ENCODE data around the gene ANXA8.
A peak's percentile ranks its signal among the peaks of the same experiment; 100 is the strongest.

The ANXA8 gene

GRCh38 chr10:47445720-47446119 is 38.2 kb downstream of the ANXA8 start:
- DNase-seq (ENCODE audit: low read depth in 1 of 2, low spot score in 1 of 2) = no peak
- in situ Hi-C loops (cut with HindIII; ENCODE audit: low pct_unique_long_range_greater_than_20kb, low sequenced_read_pairs) = no loop called here
- TF ChIP-seq JUND (IDR thresholded peaks at IDR 0.05; ENCODE audit: low read depth) = no peak

- in situ Hi-C loops (cut with HindIII; ENCODE audit: low pct_unique_long_range_greater_than_20kb, low sequenced_read_pairs) = no loop called here
- TF ChIP-seq JUND (IDR thresholded peaks at IDR 0.05; ENCODE audit: low read depth) = no peak
- DNase-seq (ENCODE audit: low read depth in 1 of 2, low spot score in 1 of 2) = no peak
Measured at GRCh38 chr10:47444047-47444446, 39.9 kb downstream of the ANXA8 start.

GRCh38 chr10:47443145-47443544 is 40.8 kb downstream of the ANXA8 start:
- peak in 1 of 2 experiments; percentile 39 for DNase-seq (ENCODE audit: low read depth in 1 of 2, low spot score in 1 of 2)
- in situ Hi-C loops (cut with HindIII; ENCODE audit: low pct_unique_long_range_greater_than_20kb, low sequenced_read_pairs) = no loop called here
- no peak for TF ChIP-seq JUND (IDR thresholded peaks at IDR 0.05; ENCODE audit: low read depth)

- in situ Hi-C loops (cut with HindIII; ENCODE audit: low pct_unique_long_range_greater_than_20kb, low sequenced_read_pairs) = no loop called here
- DNase-seq (ENCODE audit: low read depth in 1 of 2, low spot score in 1 of 2) = no peak
- TF ChIP-seq JUND (IDR thresholded peaks at IDR 0.05; ENCODE audit: low read depth) = no peak
Measured at GRCh38 chr10:47442351-47442750, 41.6 kb downstream of the ANXA8 start.

GRCh38 chr10:47441938-47442337 is 42.0 kb downstream of the ANXA8 start:
- in situ Hi-C loops (cut with HindIII; ENCODE audit: low pct_unique_long_range_greater_than_20kb, low sequenced_read_pairs) = no loop called here
- no peak for TF ChIP-seq JUND (IDR thresholded peaks at IDR 0.05; ENCODE audit: low read depth)
- no peak for DNase-seq (ENCODE audit: low read depth in 1 of 2, low spot score in 1 of 2)

GRCh38 chr10:47440207-47440606 is 43.7 kb downstream of the ANXA8 start:
- TF ChIP-seq JUND (IDR thresholded peaks at IDR 0.05; ENCODE audit: low read depth) = no peak
- peak in 1 of 2 experiments; percentile 35 for DNase-seq (ENCODE audit: low read depth in 1 of 2, low spot score in 1 of 2)
- in situ Hi-C loops (cut with HindIII; ENCODE audit: low pct_unique_long_range_greater_than_20kb, low sequenced_read_pairs) = no loop called here

GRCh38 chr10:47438857-47439474 is 44.9 kb downstream of the ANXA8 start:
- in situ Hi-C loops (cut with HindIII; ENCODE audit: low pct_unique_long_range_greater_than_20kb, low sequenced_read_pairs) = no loop called here
- TF ChIP-seq JUND (IDR thresholded peaks at IDR 0.05; ENCODE audit: low read depth) = no peak
- peak; percentile 77 to 92 for DNase-seq (ENCODE audit: low read depth in 1 of 2, low spot score in 1 of 2)

- in situ Hi-C loops (cut with HindIII; ENCODE audit: low pct_unique_long_range_greater_than_20kb, low sequenced_read_pairs) = no loop called here
- no peak for DNase-seq (ENCODE audit: low read depth in 1 of 2, low spot score in 1 of 2)
- TF ChIP-seq JUND (IDR thresholded peaks at IDR 0.05; ENCODE audit: low read depth) = no peak
Measured at GRCh38 chr10:47435081-47435480, 48.8 kb downstream of the ANXA8 start.

GRCh38 chr10:47425813-47426419 is 58.0 kb downstream of the ANXA8 start:
- in situ Hi-C loops (cut with HindIII; ENCODE audit: low pct_unique_long_range_greater_than_20kb, low sequenced_read_pairs) = no loop called here
- no peak for TF ChIP-seq JUND (IDR thresholded peaks at IDR 0.05; ENCODE audit: low read depth)
- no peak for DNase-seq (ENCODE audit: low read depth in 1 of 2, low spot score in 1 of 2)

- TF ChIP-seq JUND (IDR thresholded peaks at IDR 0.05; ENCODE audit: low read depth) = no peak
- no peak for DNase-seq (ENCODE audit: low read depth in 1 of 2, low spot score in 1 of 2)
- in situ Hi-C loops (cut with HindIII; ENCODE audit: low pct_unique_long_range_greater_than_20kb, low sequenced_read_pairs) = no loop called here
Measured at GRCh38 chr10:47424231-47424630, 59.7 kb downstream of the ANXA8 start.

- in situ Hi-C loops (cut with HindIII; ENCODE audit: low pct_unique_long_range_greater_than_20kb, low sequenced_read_pairs) = no loop called here
- no peak for TF ChIP-seq JUND (IDR thresholded peaks at IDR 0.05; ENCODE audit: low read depth)
- DNase-seq (ENCODE audit: low read depth in 1 of 2, low spot score in 1 of 2) = no peak
Measured at GRCh38 chr10:47423476-47423875, 60.4 kb downstream of the ANXA8 start.

- TF ChIP-seq JUND (IDR thresholded peaks at IDR 0.05; ENCODE audit: low read depth) = no peak
- in situ Hi-C loops (cut with HindIII; ENCODE audit: low pct_unique_long_range_greater_than_20kb, low sequenced_read_pairs) = no loop called here
- DNase-seq (ENCODE audit: low read depth in 1 of 2, low spot score in 1 of 2) = no peak
Measured at GRCh38 chr10:47421057-47421952, 62.6 kb downstream of the ANXA8 start.
